Choroid plexus epithelial cell (primary cell): ENCODE measurements around the gene HHATL.

Source experiments
- DNase-seq: peaks from one replicate; pipeline ENCODE4 v3.0.0-alpha.2; 2010; ENCODE audit warnings: low read depth
- H3K4me3 ChIP-seq: 2 replicates; pipeline ENCODE4 v1.5.1; 2011; ENCODE audit warnings: low read depth, mild to moderate bottlenecking, control low read depth, low read length, moderate library complexity
- CTCF ChIP-seq: conservative IDR thresholded peaks from 2 replicates; pipeline ENCODE4 v1.5.1; 2011; ENCODE audit warnings: low read depth, mild to moderate bottlenecking, control low read depth, inconsistent platforms, low read length, moderate library complexity

Gene HHATL

DNA sequence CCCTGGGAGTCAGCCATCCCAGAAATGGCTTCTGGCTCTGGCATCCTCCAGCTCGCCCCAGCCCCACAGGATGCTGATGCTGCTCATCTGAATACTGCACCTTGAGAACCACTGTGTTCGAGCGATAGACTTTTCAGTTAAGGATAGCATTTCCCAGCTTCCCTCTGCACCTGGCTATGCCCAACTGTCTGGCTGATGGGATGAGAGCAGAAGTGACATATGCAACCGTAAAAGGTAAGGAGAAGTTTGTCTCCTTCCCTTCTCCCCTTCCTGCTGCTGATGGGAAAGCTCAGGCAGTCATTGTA, 9.7 kb upstream of the HHATL start:
- no peak for TF ChIP-seq CTCF
- no peak overlapping the region for H3K4me3 ChIP-seq
- no peak for DNase-seq

- no peak overlapping the region for H3K4me3 ChIP-seq
- peak; percentile 8 for DNase-seq
- peak; percentile 37 for TF ChIP-seq CTCF
These were observed 9.1 kb upstream of the HHATL start for GRCh38 chr3:42711491-42712343.

DNA sequence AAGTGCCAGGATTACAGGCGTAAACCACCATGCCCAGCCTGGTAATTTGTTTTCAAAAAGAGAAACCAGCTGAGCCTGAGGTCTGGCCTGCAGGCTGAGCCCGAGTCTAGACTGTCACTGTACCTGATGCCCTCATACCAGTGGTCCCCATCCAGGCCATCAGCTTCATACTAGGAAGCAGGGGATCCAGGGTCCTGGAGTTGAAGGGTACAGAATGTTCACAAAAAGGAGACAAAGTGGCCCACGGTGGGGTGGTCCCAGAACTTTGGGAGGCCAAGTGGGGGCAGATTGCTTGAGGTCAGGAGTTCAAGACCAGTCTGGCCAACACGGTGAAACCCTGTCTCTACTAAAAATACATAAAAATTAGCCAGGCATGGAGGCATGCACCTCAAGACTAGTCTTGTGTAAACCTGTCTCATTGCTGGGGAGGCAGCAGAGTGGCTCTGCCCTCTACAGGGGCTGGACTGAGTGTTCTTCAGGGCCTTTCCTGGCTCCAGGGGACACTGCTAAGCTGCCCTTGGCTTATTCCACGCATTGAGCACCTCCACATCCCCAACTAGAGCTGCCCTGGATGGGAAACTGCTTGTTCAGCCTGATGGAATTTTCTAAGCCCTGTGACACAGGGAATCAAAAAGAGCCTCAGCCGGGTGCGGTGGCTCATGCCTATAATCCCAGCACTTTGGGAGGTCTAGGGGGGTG, 7.9 kb upstream of the HHATL start:
- H3K4me3 ChIP-seq: no peak overlapping the region
- TF ChIP-seq CTCF: no peak
- no peak for DNase-seq

DNA sequence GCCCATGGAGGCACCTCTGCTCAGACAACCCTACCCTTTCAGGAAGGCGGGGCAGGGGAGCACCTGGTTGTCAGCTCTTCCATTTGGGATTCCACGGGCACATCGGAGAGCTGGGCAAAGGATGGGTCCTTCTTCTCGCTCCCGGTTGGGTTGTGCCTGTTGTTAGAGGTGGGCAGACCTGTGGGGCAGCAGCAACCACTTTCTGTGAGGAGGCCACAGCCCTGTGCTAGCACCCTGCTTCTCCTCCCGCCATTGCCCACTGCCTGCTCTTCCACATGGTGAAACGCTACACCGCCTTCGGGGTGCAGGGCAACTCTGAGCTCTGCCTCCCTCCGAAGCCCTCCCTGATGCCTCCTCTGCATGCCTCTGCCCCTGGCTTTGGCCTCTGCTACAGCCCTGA, 7.0 kb upstream of the HHATL start:
- DNase-seq: no peak
- no peak for TF ChIP-seq CTCF
- H3K4me3 ChIP-seq: no peak overlapping the region

GRCh38 chr3:42708611-42709151, 6.1 kb upstream of the HHATL start:
- TF ChIP-seq CTCF: no peak
- DNase-seq: no peak

GRCh38 chr3:42707620-42708355, 5.2 kb upstream of the HHATL start:
- H3K4me3 ChIP-seq: no peak overlapping the region
- DNase-seq: no peak
- TF ChIP-seq CTCF: no peak

More at GRCh38 chr3:42708611-42709151, 6.1 kb upstream of the HHATL start:
- no peak overlapping the region for H3K4me3 ChIP-seq
